B cell (primary cell): ENCODE data around the gene G6PD.

Experiments used
- CTCF ChIP-seq: fragments of 200-600 bp; IDR thresholded peaks from one replicate; pipeline ENCODE4 v1.8.0; 2022; ENCODE audit warnings: antibody characterized with exemption, mild to moderate bottlenecking
- EZH2 ChIP-seq: IDR thresholded peaks from 2 replicates; pipeline ENCODE4 v1.6.1; 2012; ENCODE audit warnings: borderline replicate concordance, low read depth, mild to moderate bottlenecking, moderate library complexity, low read length; ENCODE audit not compliant: insufficient read depth, poor library complexity, severe bottlenecking

- TF ChIP-seq CTCF (no peak), EZH2 (no peak)
These were observed 38.3 kb downstream of the G6PD start for GRCh38 chrX:154508384-154508745.
